ENCODE measurements around the gene TLCD4.
"Not testable (repeated sequence)": the region's sequence is repeated elsewhere in the genome, so short reads cannot be mapped to it uniquely, and the experiment has no call there.

The TLCD4 gene, protein sequence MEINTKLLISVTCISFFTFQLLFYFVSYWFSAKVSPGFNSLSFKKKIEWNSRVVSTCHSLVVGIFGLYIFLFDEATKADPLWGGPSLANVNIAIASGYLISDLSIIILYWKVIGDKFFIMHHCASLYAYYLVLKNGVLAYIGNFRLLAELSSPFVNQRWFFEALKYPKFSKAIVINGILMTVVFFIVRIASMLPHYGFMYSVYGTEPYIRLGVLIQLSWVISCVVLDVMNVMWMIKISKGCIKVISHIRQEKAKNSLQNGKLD

GRCh38 chr1:95117207-95118066 is at the start of gene TLCD4:
Gene TLCD4, plus strand, starts transcription at chr1:95117355. Its CDS starts 26,547 bp downstream, at chr1:95143902.
- DNase-seq, result peak; percentile 25

DNA sequence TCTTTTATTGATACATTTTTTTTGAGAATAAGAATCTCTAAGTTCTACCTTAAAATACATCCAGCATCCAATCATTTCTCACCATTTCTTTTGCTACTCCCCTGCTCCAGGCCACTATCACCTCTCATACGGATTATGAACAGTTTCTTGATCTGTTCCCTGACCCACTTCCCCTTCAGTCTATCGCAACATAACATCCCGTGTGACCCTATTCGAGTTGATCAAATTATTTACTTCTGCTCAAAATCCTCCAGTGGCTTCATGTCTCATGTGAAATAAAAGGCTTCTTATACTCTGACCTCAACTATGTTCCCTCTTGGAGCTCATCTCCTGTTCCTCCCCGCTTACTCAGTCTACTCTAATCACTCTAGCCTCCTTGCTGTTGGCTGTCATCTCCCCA is 49.6 kb upstream of the TLCD4 start:
- no peak for DNase-seq

- DNase-seq, result no peak
These were observed 48.0 kb upstream of the TLCD4 start for GRCh38 chr1:95068956-95069709.

- DNase-seq, result no peak
These were observed 47.5 kb upstream of the TLCD4 start for GRCh38 chr1:95069710-95070093.

- DNase-seq, result no peak
These were observed 45.6 kb upstream of the TLCD4 start for GRCh38 chr1:95071539-95071938.

- DNase-seq, result no peak
These were observed 45.0 kb upstream of the TLCD4 start for GRCh38 chr1:95072117-95072516.

DNA sequence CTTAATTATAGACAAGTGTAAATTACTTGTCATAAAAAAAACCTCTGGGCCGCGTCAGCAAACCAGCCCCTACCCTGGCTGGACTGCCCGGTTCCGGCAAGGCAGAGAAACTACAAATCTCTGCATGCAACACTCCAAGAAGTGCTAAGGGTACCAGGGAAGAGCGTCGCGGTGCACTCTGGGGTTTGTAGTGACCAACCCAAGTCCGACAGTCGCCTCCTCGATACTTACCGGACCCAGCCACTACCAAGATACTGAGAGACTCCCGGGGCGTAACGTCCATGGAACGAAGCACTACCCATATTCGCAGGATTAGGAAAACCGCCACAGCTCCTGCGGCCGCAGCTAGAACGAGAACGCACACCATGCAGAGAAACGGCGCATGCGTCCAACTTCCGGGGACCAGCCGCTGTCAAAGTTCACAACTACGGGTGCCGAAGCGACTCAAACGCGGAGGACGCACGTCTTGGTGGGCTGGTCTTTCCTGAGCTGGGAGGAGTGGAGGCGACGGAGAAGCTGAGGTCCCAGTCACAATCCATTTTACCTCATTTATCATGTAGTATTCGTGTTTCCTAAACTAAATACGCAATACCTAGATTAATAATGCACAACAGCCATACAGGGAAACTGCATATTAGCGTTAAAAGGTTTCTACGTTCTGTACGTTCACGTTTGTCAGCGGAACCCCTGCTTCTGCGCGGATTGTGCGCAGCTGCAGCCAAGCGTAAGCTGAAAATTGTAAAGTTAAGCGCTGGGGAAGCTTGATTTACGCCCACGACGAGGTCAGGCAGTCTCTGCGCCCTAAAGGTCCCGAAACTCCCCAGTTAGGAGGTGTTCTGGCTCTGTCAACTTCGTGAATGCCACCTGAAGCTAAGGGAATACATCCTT is 44.4 kb upstream of the TLCD4 start, which contains the start of gene ALG14:
Gene ALG14, minus strand, starts transcription at position 420 of the 888 bp plus-strand sequence. Its CDS starts 53 bp downstream, at position 367.
- DNase-seq, result peak; percentile 87

- DNase-seq, result no peak
These were observed 43.7 kb upstream of the TLCD4 start for GRCh38 chr1:95073446-95073845.

GRCh38 chr1:95076034-95076433 is 41.1 kb upstream of the TLCD4 start:
- no peak for DNase-seq

DNA sequence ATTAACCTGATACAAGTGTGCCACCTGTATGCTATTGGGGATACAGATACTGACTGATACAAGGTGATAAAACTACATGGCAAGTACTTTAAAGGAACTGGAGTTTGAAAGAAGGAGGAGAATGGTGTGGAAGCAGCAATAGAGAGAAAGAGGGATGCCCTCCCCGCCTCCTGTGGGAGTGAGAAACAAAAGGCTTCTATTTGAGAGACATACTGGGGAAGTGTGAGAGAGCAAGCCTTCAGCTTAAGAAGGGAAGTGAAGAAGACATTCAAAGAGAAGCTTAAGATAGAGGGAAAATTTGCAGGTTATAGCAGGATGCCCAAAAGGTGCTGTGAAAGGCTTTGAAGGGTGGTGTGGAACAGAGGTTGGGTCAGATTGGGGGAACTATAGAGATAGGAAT is 36.7 kb upstream of the TLCD4 start:
- no peak for DNase-seq

GRCh38 chr1:95080879-95081278 is 36.3 kb upstream of the TLCD4 start:
- no peak for DNase-seq

GRCh38 chr1:95084317-95085176 is 32.6 kb upstream of the TLCD4 start:
- no peak for DNase-seq

DNA sequence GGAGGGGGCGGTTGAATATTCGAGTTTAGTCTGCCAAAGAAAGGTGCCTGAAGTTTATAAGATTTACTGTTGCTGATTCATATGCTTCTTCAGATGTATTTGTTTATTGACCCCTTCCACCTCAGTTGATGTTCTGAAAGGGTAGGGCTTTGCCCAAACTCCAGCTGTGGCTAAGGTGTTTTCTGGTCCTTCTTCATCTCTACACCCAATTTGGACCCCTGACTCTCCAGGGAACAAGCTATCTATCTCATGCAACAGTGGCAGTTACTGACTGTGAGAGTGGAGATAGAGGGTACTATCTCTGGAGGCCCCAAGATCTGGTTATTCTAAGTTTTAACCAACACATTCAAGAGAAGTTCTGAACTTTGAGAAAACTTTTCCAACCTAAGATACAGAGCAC is 31.8 kb upstream of the TLCD4 start:
- DNase-seq, result no peak

DNA sequence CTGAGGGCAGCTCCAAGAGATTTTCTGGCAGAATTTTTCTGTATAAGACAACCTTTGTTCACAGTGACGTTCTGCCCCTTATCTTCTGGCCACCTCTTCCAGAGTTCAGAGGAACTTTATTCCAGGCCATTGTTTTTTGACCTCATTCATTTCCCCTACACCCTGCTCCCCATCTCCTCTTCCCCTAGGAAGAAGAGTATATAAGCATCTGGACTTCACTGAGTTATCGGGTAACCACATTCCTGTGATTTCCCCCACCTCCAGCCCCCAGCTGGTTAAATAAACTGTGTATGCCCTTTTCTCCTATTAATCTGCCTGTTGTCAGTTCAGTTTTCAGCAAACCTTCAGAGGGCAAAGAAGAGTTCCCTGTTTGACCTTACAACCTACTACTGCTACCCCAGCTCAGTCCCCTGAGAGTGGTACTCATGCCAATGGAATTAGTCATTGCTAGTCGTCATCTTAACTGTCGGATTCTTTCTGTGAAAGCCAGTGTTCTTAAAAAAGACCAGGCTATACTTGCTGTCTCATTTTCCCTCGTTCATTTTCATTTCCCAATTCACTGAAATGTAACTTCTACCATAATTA is 30.1 kb upstream of the TLCD4 start:
- no peak for DNase-seq

- DNase-seq, result no peak
These were observed 28.9 kb upstream of the TLCD4 start for GRCh38 chr1:95088303-95088702.

DNA sequence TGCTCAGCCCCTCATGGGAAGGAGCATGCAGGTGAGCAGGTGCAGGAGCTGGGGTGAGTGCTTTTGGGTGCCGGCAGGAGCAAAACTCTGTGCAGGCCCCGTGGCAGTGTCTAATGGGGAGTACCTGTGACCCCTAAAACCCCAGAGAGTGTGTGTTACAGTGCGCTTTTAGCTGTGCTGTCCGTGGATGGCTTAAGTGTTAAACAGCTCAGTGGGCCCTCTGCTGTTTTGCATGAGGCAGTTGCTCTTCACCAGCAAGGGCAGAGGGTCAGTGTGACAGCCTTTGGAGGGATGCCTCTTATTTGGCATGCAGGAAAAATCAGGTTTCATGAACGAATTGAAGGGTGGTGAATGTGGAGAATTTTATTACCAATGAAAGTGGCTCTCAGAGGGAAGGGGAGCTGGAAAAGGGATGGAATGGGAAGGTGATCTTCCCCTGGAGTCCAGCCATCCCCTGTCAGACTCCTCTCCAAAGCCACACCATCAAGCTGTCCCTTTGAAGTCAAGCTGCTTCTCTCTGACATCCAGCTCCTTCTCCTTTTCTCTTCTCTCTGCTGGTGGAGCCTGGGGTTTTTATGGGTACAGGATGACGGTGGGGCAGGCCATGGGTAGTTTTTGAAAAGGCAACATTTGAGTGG is 27.4 kb upstream of the TLCD4 start:
- no peak for DNase-seq

GRCh38 chr1:95091290-95091689 is 25.9 kb upstream of the TLCD4 start:
- not testable (repeated sequence) for DNase-seq

DNA sequence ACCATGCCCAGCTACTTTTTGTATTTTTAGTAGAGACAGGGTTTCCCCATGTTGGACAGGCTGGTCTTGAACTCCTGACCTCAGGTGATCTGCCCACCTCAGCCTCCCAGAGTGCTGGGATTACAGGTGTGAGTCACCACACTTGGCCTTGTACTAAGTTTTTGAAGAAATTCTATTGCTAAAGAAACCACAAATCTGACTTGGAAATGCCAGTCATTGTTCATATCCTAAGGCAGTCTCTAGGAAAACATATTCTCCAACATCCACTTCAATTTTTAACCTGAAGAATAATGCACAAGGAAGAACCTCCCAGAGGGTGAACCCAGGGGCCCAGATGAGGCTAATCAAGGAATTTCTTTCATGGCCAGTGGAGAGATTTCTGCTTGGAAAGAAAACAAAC is 24.3 kb upstream of the TLCD4 start:
- DNase-seq, result not testable (repeated sequence)

GRCh38 chr1:95093296-95093695 is 23.9 kb upstream of the TLCD4 start:
- DNase-seq, result no peak

- DNase-seq, result no peak
These were observed 22.2 kb upstream of the TLCD4 start for GRCh38 chr1:95094923-95095322.

- no peak for DNase-seq
These were observed 21.3 kb upstream of the TLCD4 start for GRCh38 chr1:95095833-95096217.

Data from activated CD4-positive, alpha-beta T cell treated with anti-CD3 and anti-CD28 coated beads for 1 hour (primary cell).